ENCODE results near the gene PDZD8.

- TF ChIP-seq CTCF (conservative IDR thresholded peaks at IDR 0.05; ENCODE audit: low read depth, low read length) (no peak), EZH2 (IDR thresholded peaks at IDR 0.05; ENCODE audit: low read length, unreplicated experiment) (no peak)
Observed at GRCh38 chr10:117339979-117340378, 35.3 kb downstream of the PDZD8 start.
